Neural cell (in vitro differentiated cells): ENCODE results near the gene RIN1. TPM values are rescaled to one million over a fixed set of nuclear protein-coding genes. Genes with fewer than 3 reads are reported as not detected.

Source experiments
- H2AFZ ChIP-seq: fragments of 200-600, 300-800 bp; sonication (generic), shearing (Covaris generic); 2 replicates; pipeline ENCODE4 v1.6.0; 2014; ENCODE audit warnings: low read depth, mild to moderate bottlenecking, antibody characterized with exemption, low read length, moderate library complexity
- H3F3A ChIP-seq: fragments of 200-600 bp; shearing (Covaris generic); 2 replicates; pipeline ENCODE4 v1.6.1; 2016; ENCODE audit warnings: mild to moderate bottlenecking, moderate library complexity, mixed read lengths, antibody characterized with exemption, low read length; ENCODE audit not compliant: insufficient read depth, poor library complexity, severe bottlenecking
- H3K27ac ChIP-seq: fragments of 200-600, 300-800 bp; sonication (generic), shearing (Covaris generic); 2 replicates; pipeline ENCODE4 v1.5.1; 2014; ENCODE audit warnings: mild to moderate bottlenecking, low read length, moderate library complexity
- H3K27me3 ChIP-seq: fragments of 300-800, 200-600 bp; sonication (generic), shearing (Covaris generic); 2 replicates; pipeline ENCODE4 v1.6.0; 2014; ENCODE audit warnings: mild to moderate bottlenecking, low read depth, low read length, moderate library complexity; ENCODE audit not compliant: insufficient read depth
- H3K36me3 ChIP-seq: fragments of 300-800, 200-600 bp; sonication (generic), shearing (Covaris generic); 2 replicates; pipeline ENCODE4 v1.5.1; 2014; ENCODE audit warnings: mild to moderate bottlenecking, antibody characterized with exemption, low read length, moderate library complexity; ENCODE audit not compliant: insufficient read depth
- H3K4me2 ChIP-seq: fragments of 300-800, 200-600 bp; sonication (generic), shearing (Covaris generic); 2 replicates; pipeline ENCODE4 v1.6.0; 2014; ENCODE audit warnings: mild to moderate bottlenecking, low read length
- H3K4me3 ChIP-seq: fragments of 300-800, 200-600 bp; sonication (generic), shearing (Covaris generic); 2 replicates; pipeline ENCODE4 v1.5.1; 2014; ENCODE audit warnings: mild to moderate bottlenecking, low read length, moderate library complexity
- H3K79me2 ChIP-seq: fragments of 200-600 bp; shearing (Covaris generic); replicated peaks from 2 replicates; pipeline ENCODE4 v1.6.0; 2014; ENCODE audit warnings: mild to moderate bottlenecking, low read length, moderate library complexity; ENCODE audit not compliant: insufficient read depth
- H3K9ac ChIP-seq: fragments of 300-800, 200-600 bp; sonication (generic), shearing (Covaris generic); 2 replicates; pipeline ENCODE4 v1.6.1; 2016; ENCODE audit warnings: mild to moderate bottlenecking, low read length, mixed read lengths
- H3K9me2 ChIP-seq: fragments of 200-600 bp; shearing (Covaris generic); 2 replicates; pipeline ENCODE4 v1.6.1; 2016; ENCODE audit warnings: mild to moderate bottlenecking, low read length, mixed read lengths; ENCODE audit not compliant: insufficient read depth
- H3K9me3 ChIP-seq: fragments of 200-600, 300-800 bp; sonication (generic), shearing (Covaris generic); 2 replicates; pipeline ENCODE4 v1.6.1; 2016; ENCODE audit warnings: mild to moderate bottlenecking, mixed run types, low read length, moderate library complexity, mixed read lengths
- H4K20me1 ChIP-seq: fragments of 200-600 bp; shearing (Covaris generic); 2 replicates; pipeline ENCODE4 v1.6.1; 2016; ENCODE audit warnings: mild to moderate bottlenecking, mixed run types; ENCODE audit not compliant: insufficient read depth
- EP300 ChIP-seq: fragments of 450-650 bp; conservative IDR thresholded peaks from 2 replicates; pipeline ENCODE4 v1.6.1; 2014; ENCODE audit warnings: antibody characterized with exemption, mild to moderate bottlenecking, moderate library complexity; ENCODE audit not compliant: poor library complexity, severe bottlenecking
- EZH2 ChIP-seq: fragments of 200-600, 300-800 bp; shearing (Covaris generic), sonication (generic); IDR thresholded peaks from 2 replicates; pipeline ENCODE4 v1.6.1; 2014; ENCODE audit warnings: antibody characterized with exemption, low read length, borderline replicate concordance, mild to moderate bottlenecking; ENCODE audit not compliant: insufficient read depth, poor library complexity, severe bottlenecking
- MXI1 ChIP-seq: fragments of 450-650 bp; conservative IDR thresholded peaks from 2 replicates; pipeline ENCODE4 v1.6.1; 2014; ENCODE audit warnings: antibody characterized with exemption, mild to moderate bottlenecking; ENCODE audit not compliant: poor library complexity, severe bottlenecking
- POLR2AphosphoS5 ChIP-seq: IDR thresholded peaks from 2 replicates; pipeline ENCODE4 v1.6.1; 2012
- RAD21 ChIP-seq: fragments of 450-650 bp; conservative IDR thresholded peaks from 2 replicates; pipeline ENCODE4 v1.6.1; 2014; ENCODE audit warnings: antibody characterized with exemption, mild to moderate bottlenecking, moderate library complexity
- SMC3 ChIP-seq: fragments of 450-650 bp; conservative IDR thresholded peaks from 2 replicates; pipeline ENCODE4 v1.6.1; 2014; ENCODE audit warnings: antibody characterized with exemption, mild to moderate bottlenecking, moderate library complexity; ENCODE audit not compliant: poor library complexity
- TAF1 ChIP-seq: IDR thresholded peaks from 2 replicates; pipeline ENCODE4 v1.6.1; 2012; ENCODE audit warnings: low read depth
- polyA plus RNA-seq: library from polyadenylated mRNA; depleted of rRNA; stranded (reverse); fragments of >200 nt; gene quantifications from 2 replicates; pipeline ENCODE4 v1.2.3, GENCODE V29; 2014
- TF ChIP-seq, protein P1 (sequence below): IDR thresholded peaks from 2 replicates; pipeline ENCODE4 v1.6.1; 2012; ENCODE audit warnings: borderline replicate concordance
- TF ChIP-seq, protein P2 (sequence below): fragments of 450-650 bp; IDR thresholded peaks from 2 replicates; pipeline ENCODE4 v1.5.1; 2014; ENCODE audit warnings: antibody characterized with exemption, mild to moderate bottlenecking, moderate library complexity; ENCODE audit not compliant: poor library complexity, severe bottlenecking

RIN1 gene
- polyA plus RNA-seq, 1 donor from 2014 or later, result 4.2 TPM

DNA sequence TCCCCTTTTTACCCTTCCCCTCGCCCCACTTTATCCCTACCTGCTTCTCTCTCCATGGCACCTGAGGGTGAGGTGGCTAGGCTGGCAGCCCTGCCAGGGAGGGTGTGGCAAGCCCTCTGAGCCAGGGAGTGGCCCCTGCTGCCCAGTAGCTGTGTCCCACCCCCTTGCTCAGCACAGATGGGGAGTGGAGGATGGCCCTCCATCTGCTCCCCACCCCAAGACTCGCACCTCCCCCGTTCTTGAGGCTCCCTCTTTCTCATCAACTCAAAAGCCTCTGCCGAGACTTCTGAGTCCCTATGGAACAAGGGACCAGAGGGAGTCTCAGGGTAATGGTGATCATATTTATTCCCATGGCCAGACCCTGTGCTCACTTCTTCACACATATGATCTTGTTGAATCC, 42.9 kb downstream of the RIN1 start:
- Histone ChIP-seq H3F3A (no peaks in the 10 kb centered on the region), H3K4me3 (no peak overlapping the region), H3K9ac (no peak overlapping the region), H3K79me2 (peaks cover 2% of the 10 kb centered on the region), H3K27me3 (peaks cover 32% of the 10 kb centered on the region), H3K4me2 (no peak overlapping the region), H3K27ac (no peak overlapping the region), H4K20me1 (no peaks in the 10 kb centered on the region), H3K36me3 (no peaks in the 10 kb centered on the region), H2AFZ (no peak overlapping the region), H3K9me3 (no peaks in the 10 kb centered on the region), H3K9me2 (no peaks in the 10 kb centered on the region)
- TF ChIP-seq RAD21, result no peak
- TF ChIP-seq, protein P1, sequence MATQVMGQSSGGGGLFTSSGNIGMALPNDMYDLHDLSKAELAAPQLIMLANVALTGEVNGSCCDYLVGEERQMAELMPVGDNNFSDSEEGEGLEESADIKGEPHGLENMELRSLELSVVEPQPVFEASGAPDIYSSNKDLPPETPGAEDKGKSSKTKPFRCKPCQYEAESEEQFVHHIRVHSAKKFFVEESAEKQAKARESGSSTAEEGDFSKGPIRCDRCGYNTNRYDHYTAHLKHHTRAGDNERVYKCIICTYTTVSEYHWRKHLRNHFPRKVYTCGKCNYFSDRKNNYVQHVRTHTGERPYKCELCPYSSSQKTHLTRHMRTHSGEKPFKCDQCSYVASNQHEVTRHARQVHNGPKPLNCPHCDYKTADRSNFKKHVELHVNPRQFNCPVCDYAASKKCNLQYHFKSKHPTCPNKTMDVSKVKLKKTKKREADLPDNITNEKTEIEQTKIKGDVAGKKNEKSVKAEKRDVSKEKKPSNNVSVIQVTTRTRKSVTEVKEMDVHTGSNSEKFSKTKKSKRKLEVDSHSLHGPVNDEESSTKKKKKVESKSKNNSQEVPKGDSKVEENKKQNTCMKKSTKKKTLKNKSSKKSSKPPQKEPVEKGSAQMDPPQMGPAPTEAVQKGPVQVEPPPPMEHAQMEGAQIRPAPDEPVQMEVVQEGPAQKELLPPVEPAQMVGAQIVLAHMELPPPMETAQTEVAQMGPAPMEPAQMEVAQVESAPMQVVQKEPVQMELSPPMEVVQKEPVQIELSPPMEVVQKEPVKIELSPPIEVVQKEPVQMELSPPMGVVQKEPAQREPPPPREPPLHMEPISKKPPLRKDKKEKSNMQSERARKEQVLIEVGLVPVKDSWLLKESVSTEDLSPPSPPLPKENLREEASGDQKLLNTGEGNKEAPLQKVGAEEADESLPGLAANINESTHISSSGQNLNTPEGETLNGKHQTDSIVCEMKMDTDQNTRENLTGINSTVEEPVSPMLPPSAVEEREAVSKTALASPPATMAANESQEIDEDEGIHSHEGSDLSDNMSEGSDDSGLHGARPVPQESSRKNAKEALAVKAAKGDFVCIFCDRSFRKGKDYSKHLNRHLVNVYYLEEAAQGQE, result no peak
- no peak for TF ChIP-seq TAF1
- TF ChIP-seq MXI1, result no peak
- no peak for TF ChIP-seq EP300
- no peak for TF ChIP-seq SMC3
- no peak for TF ChIP-seq POLR2AphosphoS5
- TF ChIP-seq, protein P2, sequence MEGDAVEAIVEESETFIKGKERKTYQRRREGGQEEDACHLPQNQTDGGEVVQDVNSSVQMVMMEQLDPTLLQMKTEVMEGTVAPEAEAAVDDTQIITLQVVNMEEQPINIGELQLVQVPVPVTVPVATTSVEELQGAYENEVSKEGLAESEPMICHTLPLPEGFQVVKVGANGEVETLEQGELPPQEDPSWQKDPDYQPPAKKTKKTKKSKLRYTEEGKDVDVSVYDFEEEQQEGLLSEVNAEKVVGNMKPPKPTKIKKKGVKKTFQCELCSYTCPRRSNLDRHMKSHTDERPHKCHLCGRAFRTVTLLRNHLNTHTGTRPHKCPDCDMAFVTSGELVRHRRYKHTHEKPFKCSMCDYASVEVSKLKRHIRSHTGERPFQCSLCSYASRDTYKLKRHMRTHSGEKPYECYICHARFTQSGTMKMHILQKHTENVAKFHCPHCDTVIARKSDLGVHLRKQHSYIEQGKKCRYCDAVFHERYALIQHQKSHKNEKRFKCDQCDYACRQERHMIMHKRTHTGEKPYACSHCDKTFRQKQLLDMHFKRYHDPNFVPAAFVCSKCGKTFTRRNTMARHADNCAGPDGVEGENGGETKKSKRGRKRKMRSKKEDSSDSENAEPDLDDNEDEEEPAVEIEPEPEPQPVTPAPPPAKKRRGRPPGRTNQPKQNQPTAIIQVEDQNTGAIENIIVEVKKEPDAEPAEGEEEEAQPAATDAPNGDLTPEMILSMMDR, result no peak
- TF ChIP-seq EZH2, result no peak

DNA sequence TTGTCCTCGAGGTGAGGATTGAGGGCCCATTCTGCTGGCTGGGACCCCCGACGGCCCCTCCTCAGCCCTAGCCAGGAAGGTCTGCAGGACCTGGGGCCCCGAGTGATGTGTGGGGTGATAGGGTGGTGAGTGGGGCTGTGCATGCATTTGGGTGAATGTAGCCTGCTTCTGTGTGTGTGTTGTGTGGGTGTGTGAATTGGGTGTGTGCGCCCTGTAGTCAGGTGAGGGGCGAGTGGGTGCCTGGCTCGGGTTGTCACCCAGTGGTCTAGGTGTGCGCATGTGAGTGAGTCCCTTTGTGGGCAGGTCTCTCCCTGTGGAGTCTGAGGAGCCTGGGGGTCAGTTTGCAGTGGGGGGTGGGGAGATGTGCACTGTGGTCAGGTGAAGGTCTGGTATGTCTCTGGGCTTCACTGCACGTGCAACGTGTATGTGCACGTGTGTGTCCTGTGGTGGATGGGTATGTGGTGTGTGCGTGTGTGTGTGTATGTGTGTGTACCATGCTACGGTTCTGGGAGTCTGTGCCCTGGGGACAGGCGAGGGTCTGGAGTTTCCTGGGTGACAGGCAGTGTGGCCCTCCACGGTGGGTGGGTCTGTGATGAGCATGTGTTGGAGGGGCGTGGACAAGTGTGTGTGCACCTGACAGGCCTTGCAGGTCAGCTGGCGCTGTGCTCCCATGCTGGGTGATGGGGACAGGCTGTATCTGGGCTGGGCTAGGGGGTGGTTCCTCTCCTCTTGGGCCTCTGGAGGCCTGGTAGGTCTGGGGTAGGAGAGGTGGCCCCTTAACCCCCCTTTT, 43.5 kb downstream of the RIN1 start:
- Histone ChIP-seq H3K9me2 (no peaks in the 10 kb centered on the region), H3K27me3 (peaks cover 32% of the 10 kb centered on the region), H3F3A (no peaks in the 10 kb centered on the region), H4K20me1 (no peaks in the 10 kb centered on the region), H3K4me2 (no peak overlapping the region), H3K79me2 (peaks cover 8% of the 10 kb centered on the region), H2AFZ (no peak overlapping the region), H3K9ac (peak overlapping the region; percentile 78), H3K36me3 (no peaks in the 10 kb centered on the region), H3K9me3 (no peaks in the 10 kb centered on the region), H3K4me3 (peak overlapping the region; percentile 73), H3K27ac (no peak overlapping the region)
- TF ChIP-seq MXI1 (no peak), RAD21 (no peak), SMC3 (no peak), POLR2AphosphoS5 (no peak), EZH2 (no peak), TAF1 (no peak), EP300 (no peak)
- TF ChIP-seq, protein P2, result no peak
- TF ChIP-seq, protein P1, result no peak
